HepG2 (cell line): Measurements from ENCODE around the gene SNRPD3. TPM values are rescaled to one million over a fixed set of nuclear protein-coding genes. Genes with fewer than 3 reads are reported as not detected.

Experiments
- CHCHD3 ChIP-seq: sonication (generic); formaldehyde crosslinking; IDR thresholded peaks from 2 replicates; pipeline ENCODE4 v1.8.0; 2022; ENCODE audit warnings: mild to moderate bottlenecking, missing genetic modification reagents, moderate library complexity
- FLYWCH1 ChIP-seq: sonication (generic); formaldehyde crosslinking; IDR thresholded peaks from 2 replicates; pipeline ENCODE4 v1.8.1; 2023; ENCODE audit warnings: mild to moderate bottlenecking, missing genetic modification reagents
- FOXC1 ChIP-seq: sonication (generic); formaldehyde crosslinking; IDR thresholded peaks from 2 replicates; pipeline ENCODE4 v1.8.0; 2022; ENCODE audit warnings: mild to moderate bottlenecking, missing genetic modification reagents, borderline replicate concordance
- FOXO1 ChIP-seq: sonication (generic); formaldehyde crosslinking; IDR thresholded peaks from 2 replicates; pipeline ENCODE4 v1.4.0; 2020; ENCODE audit warnings: missing genetic modification reagents
- GPBP1L1 ChIP-seq: sonication (generic); formaldehyde crosslinking; IDR thresholded peaks from 2 replicates; pipeline ENCODE4 v1.5.0; 2020; ENCODE audit warnings: mild to moderate bottlenecking, missing genetic modification reagents
- HNRNPH1 ChIP-seq: fragments of 200-400 bp; formaldehyde crosslinking; optimal IDR thresholded peaks from 2 replicates; pipeline ENCODE3; 2017; ENCODE audit warnings: mild to moderate bottlenecking, low read depth, low read length
- HOXA5 ChIP-seq: sonication (generic); formaldehyde crosslinking; IDR thresholded peaks from 2 replicates; pipeline ENCODE4 v1.4.0; 2020; ENCODE audit warnings: missing genetic modification reagents
- KDM1A ChIP-seq: IDR thresholded peaks from 2 replicates; pipeline ENCODE4 v1.6.1; 2016; ENCODE audit warnings: missing compliant biosample characterization
- MEF2D ChIP-seq: sonication (generic); formaldehyde crosslinking; IDR thresholded peaks from 2 replicates; pipeline ENCODE4 v1.5.1; 2020; ENCODE audit warnings: mild to moderate bottlenecking, missing genetic modification reagents
- MTF2 ChIP-seq: sonication (generic); formaldehyde crosslinking; IDR thresholded peaks from 2 replicates; pipeline ENCODE4 v1.5.0; 2020; ENCODE audit warnings: missing genetic modification reagents, borderline replicate concordance
- PLRG1 ChIP-seq: fragments of 450-650 bp; conservative IDR thresholded peaks from 2 replicates; pipeline ENCODE4 v1.6.1; 2016
- SUZ12 ChIP-seq: fragments of 150-350 bp; IDR thresholded peaks from 2 replicates; pipeline ENCODE4 v1.6.1; 2014; ENCODE audit warnings: low read depth, low read length
- TRIM22 ChIP-seq: fragments of 450-650 bp; IDR thresholded peaks from 2 replicates; pipeline ENCODE4 v1.6.1; 2017
- TRIM24 ChIP-seq: sonication (generic); formaldehyde crosslinking; IDR thresholded peaks from 2 replicates; pipeline ENCODE4 v1.8.0; 2022; ENCODE audit warnings: mild to moderate bottlenecking, missing genetic modification reagents
- ZBTB1 ChIP-seq: sonication (generic); formaldehyde crosslinking; IDR thresholded peaks from 2 replicates; pipeline ENCODE4 v1.4.0; 2020; ENCODE audit warnings: missing genetic modification reagents, borderline replicate concordance
- ZBTB8A ChIP-seq: sonication (generic); formaldehyde crosslinking; IDR thresholded peaks from 2 replicates; pipeline ENCODE4 v1.4.0; 2020; ENCODE audit warnings: mild to moderate bottlenecking, low read depth, missing genetic modification reagents, borderline replicate concordance
- ZFP82 ChIP-seq: sonication (generic); formaldehyde crosslinking; IDR thresholded peaks from 2 replicates; pipeline ENCODE4 v1.5.1; 2020; ENCODE audit warnings: mild to moderate bottlenecking, missing genetic modification reagents, borderline replicate concordance
- ZNF34 ChIP-seq: sonication (generic); formaldehyde crosslinking; IDR thresholded peaks from 2 replicates; pipeline ENCODE4 v1.4.0; 2020; ENCODE audit warnings: mild to moderate bottlenecking, missing genetic modification reagents, borderline replicate concordance
- ZNF543 ChIP-seq: sonication (generic); formaldehyde crosslinking; IDR thresholded peaks from 2 replicates; pipeline ENCODE4 v1.4.0; 2020; ENCODE audit warnings: mild to moderate bottlenecking, missing genetic modification reagents
- ZNF629 ChIP-seq: sonication (generic); formaldehyde crosslinking; conservative IDR thresholded peaks from 2 replicates; pipeline ENCODE4 v1.5.0; 2020; ENCODE audit warnings: missing genetic modification reagents
- polyA plus RNA-seq, 8 experiments: library from polyadenylated mRNA; depleted of rRNA in 3 of 8; stranded (reverse) in 7 of 8; unstranded in 1 of 8; fragments of >200 nt; fragmentation: Illumina TruSeq in 4 of 8; extraction: Trizol in 4 of 8; gene quantifications; 2 replicates each; pipeline versions ENCODE4 v1.2.1 to v1.2.3, GENCODE V29; 2011 to 2016; ENCODE audit warnings: low read depth in 4 of 8, missing spikeins in 1 of 8, mixed read lengths in 1 of 8; ENCODE audit not compliant: insufficient read depth in 1 of 8
- total RNA-seq, 5 experiments: library from RNA; depleted of rRNA; stranded (reverse); fragments of >200 nt; fragmentation: Illumina TruSeq; extraction: Trizol; gene quantifications; 2 replicates each; pipeline ENCODE4 v1.2.3, GENCODE V29; 2016; ENCODE audit warnings: low read depth in 1 of 5
- TF ChIP-seq, protein P1 (sequence below): sonication (generic); formaldehyde crosslinking; IDR thresholded peaks from 2 replicates; pipeline ENCODE4 v1.4.0; 2020; ENCODE audit warnings: mild to moderate bottlenecking, missing genetic modification reagents
- TF ChIP-seq, protein P2 (sequence below): sonication (generic); formaldehyde crosslinking; conservative IDR thresholded peaks from 2 replicates; pipeline ENCODE4 v1.8.0; 2022; ENCODE audit warnings: low read depth, missing genetic modification reagents

SNRPD3 gene
- total and polyA plus RNA-seq, 2 of the 13 experiments (the other 11 are each of a cell fraction or from before 2014, with no cell fraction given), result 110 to 209 TPM

- peak; percentile 86 for TF ChIP-seq MEF2D (CRISPR knock-in tag)
- no peak for TF ChIP-seq MTF2
- peak; percentile 47; the same call in 1 of the 2 replicates for TF ChIP-seq SUZ12
- no peak for TF ChIP-seq FLYWCH1 (CRISPR knock-in tag)
- no peak for TF ChIP-seq ZBTB1 (CRISPR knock-in tag)
- TF ChIP-seq ZNF34 (CRISPR knock-in tag), result peak; percentile 87; the same call in 1 of the 2 replicates
- TF ChIP-seq KDM1A (CRISPR knock-in tag), result no peak
- no peak for TF ChIP-seq TRIM24 (CRISPR knock-in tag)
- no peak for TF ChIP-seq ZBTB8A (CRISPR knock-in tag)
- peak; percentile 77; the same call in 1 of the 2 replicates for TF ChIP-seq HOXA5 (CRISPR knock-in tag)
- TF ChIP-seq ZNF629 (CRISPR knock-in tag), result no peak
- TF ChIP-seq, protein P1, sequence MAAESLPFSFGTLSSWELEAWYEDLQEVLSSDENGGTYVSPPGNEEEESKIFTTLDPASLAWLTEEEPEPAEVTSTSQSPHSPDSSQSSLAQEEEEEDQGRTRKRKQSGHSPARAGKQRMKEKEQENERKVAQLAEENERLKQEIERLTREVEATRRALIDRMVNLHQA (CRISPR knock-in tag), result no peak
- TF ChIP-seq PLRG1, result no peak
- TF ChIP-seq, protein P2, sequence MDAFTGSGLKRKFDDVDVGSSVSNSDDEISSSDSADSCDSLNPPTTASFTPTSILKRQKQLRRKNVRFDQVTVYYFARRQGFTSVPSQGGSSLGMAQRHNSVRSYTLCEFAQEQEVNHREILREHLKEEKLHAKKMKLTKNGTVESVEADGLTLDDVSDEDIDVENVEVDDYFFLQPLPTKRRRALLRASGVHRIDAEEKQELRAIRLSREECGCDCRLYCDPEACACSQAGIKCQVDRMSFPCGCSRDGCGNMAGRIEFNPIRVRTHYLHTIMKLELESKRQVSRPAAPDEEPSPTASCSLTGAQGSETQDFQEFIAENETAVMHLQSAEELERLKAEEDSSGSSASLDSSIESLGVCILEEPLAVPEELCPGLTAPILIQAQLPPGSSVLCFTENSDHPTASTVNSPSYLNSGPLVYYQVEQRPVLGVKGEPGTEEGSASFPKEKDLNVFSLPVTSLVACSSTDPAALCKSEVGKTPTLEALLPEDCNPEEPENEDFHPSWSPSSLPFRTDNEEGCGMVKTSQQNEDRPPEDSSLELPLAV (CRISPR knock-in tag), result no peak
- TF ChIP-seq CHCHD3 (CRISPR knock-in tag), result no peak
- no peak for TF ChIP-seq ZFP82 (CRISPR knock-in tag)
- TF ChIP-seq HNRNPH1, result no peak
- TF ChIP-seq FOXO1 (CRISPR knock-in tag), result peak; percentile 77
- TF ChIP-seq GPBP1L1 (CRISPR knock-in tag), result no peak
- no peak for TF ChIP-seq TRIM22
- TF ChIP-seq FOXC1 (CRISPR knock-in tag), result peak; percentile 80
- TF ChIP-seq ZNF543 (CRISPR knock-in tag), result peak; percentile 66
These were observed at the start of gene SNRPD3 (continued) for GRCh38 chr22:24555165-24556039.
